ENCODE data around the gene VPS33B. TPM values are rescaled to one million over a fixed set of nuclear protein-coding genes. Genes with fewer than 3 reads are reported as not detected.

VPS33B gene
- total RNA-seq, 1 experiment from 2014 or later = 16.3 TPM

GRCh38 chr15:90956274-90957030 is 65.9 kb downstream of the VPS33B start:
- no peaks in the 10 kb centered on the region for H3K27me3 ChIP-seq (ENCODE audit: insufficient read depth, low read length)
- no peak overlapping the region for H2BK5ac ChIP-seq (ENCODE audit: insufficient read length, low read length)
- no peak overlapping the region for H4K91ac ChIP-seq (ENCODE audit: insufficient read length, low read depth, low read length)
- peak overlapping the region; percentile 41 for H3K4me2 ChIP-seq (ENCODE audit: insufficient read depth, insufficient read length, low read length)
- H4K20me1 ChIP-seq (ENCODE audit: control insufficient read depth, insufficient read depth, insufficient read length) = peaks cover 3% of the 10 kb centered on the region
- no peak overlapping the region for H2BK120ac ChIP-seq (ENCODE audit: low read depth, low read length, poor library complexity, severe bottlenecking)
- H3K79me2 ChIP-seq (ENCODE audit: insufficient read depth, low read length) = no peaks in the 10 kb centered on the region
- Mint-ChIP-seq H3K36me3 (ENCODE audit: insufficient read depth in 1 of 3, low read depth in 3 of 3) (peaks cover 15 to 48% (median 44%) of the 10 kb centered on the region in 3 experiments; a peak in 6 of 7 replicates), H3K9me3 (no peaks in the 10 kb centered on the region), H3K27me3 (ENCODE audit: low read depth) (no peaks in the 10 kb centered on the region), H3K27ac (peak overlapping the region in 1 of 3 experiments; percentile 68; a peak in 3 of 7 replicates), H3K4me1 (peaks cover 15 to 16% of the 10 kb centered on the region in 2 experiments), H3K4me3 (peak overlapping the region; percentile 77 to 82)
- H2AFZ ChIP-seq (ENCODE audit: low read length) = no peak overlapping the region
- H2BK15ac ChIP-seq (ENCODE audit: low read depth, low read length) = no peak overlapping the region
- H2BK20ac ChIP-seq (ENCODE audit: low read depth, low read length, poor library complexity, severe bottlenecking) = no peak overlapping the region
- H3K14ac ChIP-seq (ENCODE audit: insufficient read depth, low read length) = peak overlapping the region; percentile 85
- H2AK5ac ChIP-seq (ENCODE audit: insufficient read length, low read length) = no peak overlapping the region
- peaks cover 7% of the 10 kb centered on the region; the same call in 1 of the 2 replicates for H3K4me1 ChIP-seq (ENCODE audit: insufficient read depth, low read length)
- peak; percentile 85 for DNase-seq
- H4K5ac ChIP-seq (ENCODE audit: insufficient read length, low read depth, low read length) = no peak overlapping the region
- no peaks in the 10 kb centered on the region for H3K9me3 ChIP-seq (ENCODE audit: control insufficient read depth, low read depth, low read length)
- H3K18ac ChIP-seq (ENCODE audit: insufficient read length, low read depth, low read length) = peak overlapping the region; percentile 89
- no peak overlapping the region for H3K4ac ChIP-seq (ENCODE audit: low read depth, low read length)
- peaks cover 15% of the 10 kb centered on the region for H3K23me2 ChIP-seq (ENCODE audit: insufficient read length, low read depth, low read length, poor library complexity, severe bottlenecking)
- no peak overlapping the region for H3T11ph ChIP-seq (ENCODE audit: low read length)
- peak; percentile 97 for TF ChIP-seq CTCF (conservative IDR thresholded peaks at IDR 0.05)
- no peak overlapping the region for H3K27ac ChIP-seq (ENCODE audit: insufficient read length, low read depth, low read length)
- no peak overlapping the region for H4K8ac ChIP-seq (replicated peaks; ENCODE audit: insufficient read length, low read depth, low read length)
- H2BK12ac ChIP-seq (ENCODE audit: insufficient read length, low read depth, low read length) = no peak overlapping the region
- no peak overlapping the region for H3K23ac ChIP-seq (ENCODE audit: insufficient read length, low read depth, low read length)
- WGBS (ENCODE audit: extremely low coverage, insufficient read length, low lambda C conversion rate) = no CpG with 5 or more reads among the region's 56 CpGs
- no peaks in the 10 kb centered on the region for H3K79me1 ChIP-seq (ENCODE audit: insufficient read depth, low read depth, low read length, poor library complexity, severe bottlenecking)
- no peak overlapping the region for H3K56ac ChIP-seq (ENCODE audit: insufficient read length, low read depth, low read length)
- H3K9ac ChIP-seq (ENCODE audit: extremely low read depth, insufficient read length, low read length) = no peak overlapping the region

All from H9 (cell line).